Thyroid gland (tissue), 4 donors: Measurements from ENCODE around the gene ALDH1A1. TPM values are rescaled to one million over a fixed set of nuclear protein-coding genes. Genes with fewer than 3 reads are reported as not detected.
"Not testable (repeated sequence)": the region's sequence is repeated elsewhere in the genome, so short reads cannot be mapped to it uniquely, and the experiment has no call there.

Experiments used
- DNase-seq, 2 donors: peaks; one replicate each; pipeline ENCODE4 v3.0.0-alpha.2; 2019
- H3K27ac ChIP-seq, 3 donors: fragments of 200-600 bp; sonication (generic); 1 replicate in 2 of 3; 2 replicates in 1 of 3; pipeline ENCODE4 v1.5.1; 2016 to 2019; ENCODE audit warnings: mild to moderate bottlenecking in 1 of 3, moderate library complexity in 1 of 3
- H3K27me3 ChIP-seq: fragments of 200-600 bp; sonication (generic); one replicate; pipeline ENCODE4 v1.5.1; 2019
- H3K36me3 ChIP-seq, 2 donors: fragments of 200-600 bp; sonication (generic); one replicate each; pipeline ENCODE4 v1.5.1; 2016 to 2019
- H3K4me1 ChIP-seq, 2 donors: fragments of 200-600 bp; sonication (generic); one replicate each; pipeline ENCODE4 v1.5.1; 2017 to 2019
- H3K4me3 ChIP-seq, 3 donors: fragments of 200-600 bp; sonication (generic); replicated peaks in 1 of 3; 1 replicate in 2 of 3; 2 replicates in 1 of 3; pipeline ENCODE4 v1.5.1; 2016; ENCODE audit warnings: mild to moderate bottlenecking in 1 of 3
- H3K9me3 ChIP-seq: fragments of 200-600 bp; sonication (generic); one replicate; pipeline ENCODE4 v1.5.1; 2017
- POLR2A ChIP-seq, 2 donors: fragments of 450-650 bp; IDR thresholded peaks; one replicate each; pipeline ENCODE4 v1.6.1; 2017; ENCODE audit warnings: antibody characterized with exemption in 2 of 2, mild to moderate bottlenecking in 2 of 2, moderate library complexity in 1 of 2
- WGBS, 2 donors: methylation state at CpG; one replicate each; pipeline ENCODE4 v1.1.5; 2017; 5-methylcytosine and 5-hydroxymethylcytosine counted together
- intact Hi-C: fragments of 100-400 bp; cut with DNase I; formaldehyde crosslinking; loops from one replicate; pipeline ENCODE4 v1.15.1; 2023
- total RNA-seq, 4 donors: library from RNA; depleted of rRNA; stranded (reverse); fragments of >200 nt; gene quantifications; one replicate each; pipeline ENCODE4 v1.2.3, GENCODE V29; 2016
- TF ChIP-seq, protein P1 (sequence below), 6 experiments: fragments of 200-600 bp in 3 of 6; fragments of 450-650 bp in 3 of 6; sonication (generic) in 3 of 6; IDR thresholded peaks; one replicate each; pipeline ENCODE4 v1.5.1; 2016 to 2019; ENCODE audit warnings: antibody characterized with exemption in 6 of 6, mild to moderate bottlenecking in 2 of 6, inconsistent platforms in 1 of 6, moderate library complexity in 1 of 6

ALDH1A1 gene
- total RNA-seq, 4 donors from 2014 or later: 237 to 323 (median 293) TPM

DNA sequence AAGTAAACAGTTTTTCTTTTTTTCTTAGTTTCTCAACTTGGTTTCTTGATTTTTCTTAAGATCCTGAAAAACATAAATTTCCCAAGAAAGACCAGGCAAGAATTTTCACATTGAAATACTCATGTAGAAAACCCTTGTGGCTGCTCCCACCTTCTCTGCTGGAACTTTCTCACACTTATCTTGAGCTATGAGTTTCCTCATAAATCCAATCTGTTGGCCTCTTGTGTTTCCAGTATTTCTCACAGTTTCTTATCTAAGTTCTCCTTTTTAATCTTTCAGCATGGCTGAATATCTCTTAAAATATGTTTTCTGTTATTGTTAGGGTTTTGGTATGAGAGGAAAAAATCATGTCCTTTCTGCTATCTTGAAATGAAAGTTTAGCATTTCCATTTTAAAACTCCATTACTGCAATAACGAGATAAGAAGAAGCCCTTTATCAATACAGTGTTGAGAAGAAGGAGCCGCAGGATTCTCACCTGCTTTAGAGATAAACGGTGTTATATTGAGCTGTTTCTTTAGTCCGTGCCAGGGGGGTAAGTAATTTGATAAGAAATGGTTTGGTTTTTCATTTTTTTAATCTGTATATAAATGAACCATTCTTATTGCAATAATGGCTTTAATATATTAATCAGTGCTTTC lies 89.3 kb downstream of the ALDH1A1 start:
- H3K4me1 ChIP-seq: peaks cover under 1% of the 10 kb centered on the region in 2 donors
- intact Hi-C loops: no loop called here
- TF ChIP-seq POLR2A (IDR thresholded peaks at IDR 0.05): no peak
- TF ChIP-seq, protein P1, sequence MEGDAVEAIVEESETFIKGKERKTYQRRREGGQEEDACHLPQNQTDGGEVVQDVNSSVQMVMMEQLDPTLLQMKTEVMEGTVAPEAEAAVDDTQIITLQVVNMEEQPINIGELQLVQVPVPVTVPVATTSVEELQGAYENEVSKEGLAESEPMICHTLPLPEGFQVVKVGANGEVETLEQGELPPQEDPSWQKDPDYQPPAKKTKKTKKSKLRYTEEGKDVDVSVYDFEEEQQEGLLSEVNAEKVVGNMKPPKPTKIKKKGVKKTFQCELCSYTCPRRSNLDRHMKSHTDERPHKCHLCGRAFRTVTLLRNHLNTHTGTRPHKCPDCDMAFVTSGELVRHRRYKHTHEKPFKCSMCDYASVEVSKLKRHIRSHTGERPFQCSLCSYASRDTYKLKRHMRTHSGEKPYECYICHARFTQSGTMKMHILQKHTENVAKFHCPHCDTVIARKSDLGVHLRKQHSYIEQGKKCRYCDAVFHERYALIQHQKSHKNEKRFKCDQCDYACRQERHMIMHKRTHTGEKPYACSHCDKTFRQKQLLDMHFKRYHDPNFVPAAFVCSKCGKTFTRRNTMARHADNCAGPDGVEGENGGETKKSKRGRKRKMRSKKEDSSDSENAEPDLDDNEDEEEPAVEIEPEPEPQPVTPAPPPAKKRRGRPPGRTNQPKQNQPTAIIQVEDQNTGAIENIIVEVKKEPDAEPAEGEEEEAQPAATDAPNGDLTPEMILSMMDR (IDR thresholded peaks at IDR 0.05): no peak
- H3K27me3 ChIP-seq: no peaks in the 10 kb centered on the region
- no peak overlapping the region for H3K27ac ChIP-seq
- no peaks in the 10 kb centered on the region for H3K36me3 ChIP-seq
- no peaks in the 10 kb centered on the region for H3K9me3 ChIP-seq
- 66 to 67% methylated on average over 4 of the region's 4 CpGs for WGBS, 2 donors
- no peak overlapping the region for H3K4me3 ChIP-seq
- no peak for DNase-seq

DNA sequence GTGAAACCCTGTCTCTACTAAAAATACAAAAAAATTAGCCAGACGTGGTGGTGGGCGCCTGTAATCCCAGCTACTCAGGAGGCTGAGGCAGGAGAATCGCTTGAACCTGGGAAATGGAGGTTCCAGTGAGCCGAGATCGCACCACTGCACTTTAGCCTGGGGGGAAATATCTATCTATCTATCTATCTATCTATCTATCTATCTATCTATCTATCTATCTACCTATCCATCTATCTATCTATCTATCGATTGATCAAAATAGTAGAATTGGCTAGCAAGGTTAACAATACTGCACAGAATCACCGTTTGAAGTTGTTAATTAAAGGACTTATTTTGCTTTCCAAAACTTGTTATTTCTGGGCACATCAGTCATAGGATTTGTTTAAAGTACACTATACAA lies 90.1 kb downstream of the ALDH1A1 start:
- DNase-seq, H3K27ac ChIP-seq, intact Hi-C loops, H3K27me3 ChIP-seq, H3K9me3 ChIP-seq, H3K4me3 ChIP-seq, H3K4me1 ChIP-seq, H3K36me3 ChIP-seq: not testable (repeated sequence)
- WGBS, 2 donors: 88 to 96% methylated on average over 7 of the region's 7 CpGs

DNA sequence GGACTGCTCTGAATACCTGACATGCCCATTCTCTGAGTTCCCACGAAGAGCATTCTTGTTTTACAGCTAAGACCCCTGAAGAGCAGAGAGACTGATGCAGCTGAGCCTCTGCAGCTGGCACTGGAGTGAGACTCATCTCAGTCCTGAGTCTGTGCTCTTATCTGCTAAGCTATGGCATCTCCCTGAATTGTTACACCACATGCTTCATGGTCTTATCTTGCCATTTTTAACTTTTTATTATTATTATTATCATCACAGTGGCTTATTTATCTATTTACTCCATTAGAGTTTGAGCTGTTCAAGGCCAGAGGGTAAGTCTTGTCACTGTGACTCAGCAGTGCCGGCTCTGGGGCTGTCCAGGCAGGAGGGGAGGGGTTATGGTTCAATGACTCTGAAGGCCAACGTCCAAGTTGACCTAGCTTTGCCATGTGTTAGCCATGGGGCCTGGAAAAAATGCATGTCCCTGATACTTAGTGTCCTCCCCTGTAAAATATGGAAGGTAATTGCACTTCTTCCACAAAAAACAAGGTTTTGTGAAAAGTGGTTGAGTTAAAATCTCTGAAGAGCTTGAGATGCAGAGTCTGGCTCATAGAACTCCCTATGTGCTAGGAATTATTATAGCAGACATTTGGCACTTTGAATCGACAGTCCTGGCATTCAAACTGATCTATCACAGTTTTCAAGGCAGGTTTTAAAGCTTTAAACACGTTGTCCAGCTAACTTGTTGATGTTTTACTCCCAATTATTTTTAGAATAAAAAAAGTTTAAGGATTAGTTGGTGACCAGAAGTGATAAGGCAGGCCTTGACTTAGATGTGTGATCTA lies 94.6 kb downstream of the ALDH1A1 start:
- Histone ChIP-seq H3K4me3 (no peak overlapping the region), H3K9me3 (no peaks in the 10 kb centered on the region), H3K36me3 (no peaks in the 10 kb centered on the region), H3K4me1 (peaks cover 14 to 16% of the 10 kb centered on the region in 2 donors), H3K27ac (peak overlapping the region; percentile 25 to 52 (median 34)), H3K27me3 (no peaks in the 10 kb centered on the region)
- peak; percentile 33 to 42 for DNase-seq
- 44 to 46% methylated on average over 5 of the region's 5 CpGs for WGBS, 2 donors
- no peak for TF ChIP-seq POLR2A (IDR thresholded peaks at IDR 0.05)
- TF ChIP-seq, protein P1 (IDR thresholded peaks at IDR 0.05): no peak
- intact Hi-C loops: loop anchor here (5.0 to 10.0 kb wide), 3 partner anchors 164 to 326 kb away; no protein-coding TSS in a partner anchor

DNA sequence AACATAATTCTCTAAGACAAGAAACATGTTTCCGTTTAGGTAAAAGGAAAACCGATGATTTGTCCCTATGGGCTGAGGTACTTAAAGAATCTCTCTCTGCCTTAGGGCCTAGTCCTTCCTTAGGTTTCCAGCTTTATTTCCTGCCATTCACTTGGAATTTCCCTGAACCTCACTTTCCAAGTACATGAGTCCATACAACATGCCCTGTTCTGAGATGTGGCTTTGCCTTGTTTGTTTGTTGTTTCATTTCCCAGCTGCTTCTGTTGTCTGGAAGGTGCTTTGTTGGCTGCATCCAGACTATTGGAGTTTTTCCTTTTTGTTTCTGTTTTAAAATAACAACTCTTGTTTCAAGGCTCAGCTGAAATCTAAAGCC lies 95.2 kb downstream of the ALDH1A1 start:
- intact Hi-C loops: loop anchor here (5.0 to 10.0 kb wide), 3 partner anchors 165 to 327 kb away; no protein-coding TSS in a partner anchor
- no peaks in the 10 kb centered on the region for H3K27me3 ChIP-seq
- no peak for TF ChIP-seq POLR2A (IDR thresholded peaks at IDR 0.05)
- TF ChIP-seq, protein P1 (IDR thresholded peaks at IDR 0.05): no peak
- no peak for DNase-seq
- no peak overlapping the region for H3K4me3 ChIP-seq
- H3K27ac ChIP-seq: peak overlapping the region; percentile 25 to 52 (median 34)
- H3K9me3 ChIP-seq: no peaks in the 10 kb centered on the region
- H3K4me1 ChIP-seq: peaks cover 14 to 16% of the 10 kb centered on the region in 2 donors
- WGBS, 2 donors: 81 to 88% methylated on average over 2 of the region's 2 CpGs
- H3K36me3 ChIP-seq: no peaks in the 10 kb centered on the region

DNA sequence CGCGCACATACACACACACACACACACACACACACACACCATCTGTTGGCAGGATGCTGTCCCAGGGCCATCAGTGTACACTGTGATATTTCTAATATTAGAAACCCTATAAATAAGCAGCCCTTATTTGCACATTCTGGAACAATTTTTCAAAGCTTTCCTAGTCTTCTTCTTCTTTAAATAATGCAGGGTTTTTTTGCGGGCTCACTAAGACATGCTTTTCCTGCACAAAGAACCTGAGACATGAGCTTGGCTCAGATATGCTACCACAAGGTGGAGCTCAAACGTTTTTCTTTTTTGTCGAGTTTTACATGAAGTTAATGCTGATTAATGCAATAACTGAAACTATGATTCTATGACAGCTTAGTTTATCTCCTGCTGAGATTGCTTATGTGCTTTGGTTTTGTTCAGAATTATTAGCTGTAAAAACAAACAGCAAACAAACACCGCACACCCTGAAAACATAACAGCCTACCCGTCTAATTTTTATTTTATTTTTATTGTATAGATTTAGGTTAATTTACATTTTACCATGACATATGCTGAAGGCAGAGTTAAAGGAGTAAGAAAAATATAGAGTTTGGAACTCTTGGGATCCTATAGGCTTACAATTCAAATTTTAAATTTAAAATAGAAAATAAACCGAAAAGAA lies 95.8 kb downstream of the ALDH1A1 start:
- intact Hi-C loops: loop anchor here (5.0 to 10.0 kb wide), 3 partner anchors 165 to 328 kb away; no protein-coding TSS in a partner anchor
- 51% methylated on average over 8 of the region's 8 CpGs for WGBS, 2 donors
- no peaks in the 10 kb centered on the region for H3K36me3 ChIP-seq
- H3K4me1 ChIP-seq: peaks cover 14 to 16% of the 10 kb centered on the region in 2 donors
- H3K9me3 ChIP-seq: no peaks in the 10 kb centered on the region
- H3K27me3 ChIP-seq: no peaks in the 10 kb centered on the region
- H3K4me3 ChIP-seq: no peak overlapping the region
- DNase-seq: peak; percentile 14 to 18
- TF ChIP-seq, protein P1 (IDR thresholded peaks at IDR 0.05): peak; percentile 28 to 78 (median 68)
- no peak for TF ChIP-seq POLR2A (IDR thresholded peaks at IDR 0.05)
- peak overlapping the region in 2 of 3 donors; percentile 25 to 52 for H3K27ac ChIP-seq
